IMR-90 (cell line): Measurements from ENCODE around the gene SH3BP4. TPM values are rescaled to one million over a fixed set of nuclear protein-coding genes. Genes with fewer than 3 reads are reported as not detected.

ENCODE experiments used
- ATAC-seq: fragments of 200-7000 bp; cut with Tn5 transposase; 2 replicates; pipeline ENCODE4 v1.9.1; 2020; ENCODE audit warnings: low read depth, mild to moderate bottlenecking, moderate library complexity
- BruUV-seq: library from RNA; stranded (reverse); fragments of 400-500 nt; replicated peaks from 2 replicates; lab custom pipeline; 2021; lab: Mats Ljungman, UMichigan
- CTCF ChIA-PET: fragments of 300-600 bp; formaldehyde crosslinking; extraction: SDS; loops from one replicate; lab custom pipeline; 2021; ENCODE audit warnings: antibody characterized with exemption; lab: Yijun Ruan, JAX
- POLR2A ChIA-PET: fragments of 300-600 bp; sonication (Branson Sonifier 250); formaldehyde crosslinking; loops from one replicate; lab custom pipeline; 2022; ENCODE audit warnings: antibody characterized with exemption; ENCODE audit not compliant: unreplicated experiment; lab: Charles Lee
- DNase-seq: peaks from one replicate; pipeline ENCODE4 v3.0.0; 2013
- H2AFZ ChIP-seq: replicated peaks from 2 replicates; pipeline ENCODE3; 2013; ENCODE audit warnings: low read length, mild to moderate bottlenecking; ENCODE audit not compliant: poor library complexity
- H2AK5ac ChIP-seq: 2 replicates; pipeline ENCODE4 v1.6.1; 2013; ENCODE audit warnings: low read depth, low read length, inconsistent platforms
- H2AK9ac ChIP-seq: replicated peaks from 2 replicates; pipeline ENCODE3; 2013; ENCODE audit warnings: mild to moderate bottlenecking, low read depth, low read length, moderate library complexity; ENCODE audit not compliant: poor library complexity
- H2BK120ac ChIP-seq: 2 replicates; pipeline ENCODE4 v1.6.1; 2013; ENCODE audit warnings: low read depth, low read length, inconsistent platforms
- H2BK15ac ChIP-seq: 3 replicates; pipeline ENCODE4 v1.6.1; 2013; ENCODE audit warnings: low read depth, low read length, inconsistent platforms
- H2BK20ac ChIP-seq: 2 replicates; pipeline ENCODE4 v1.6.1; 2013; ENCODE audit warnings: low read depth, mild to moderate bottlenecking, inconsistent platforms, low read length, moderate library complexity
- H2BK5ac ChIP-seq: 2 replicates; pipeline ENCODE4 v1.6.1; 2013; ENCODE audit warnings: mild to moderate bottlenecking, low read depth, low read length, inconsistent platforms; ENCODE audit not compliant: poor library complexity, severe bottlenecking
- H3K14ac ChIP-seq: replicated peaks from 2 replicates; pipeline ENCODE4 v1.6.1; 2013; ENCODE audit warnings: low read depth, low read length, inconsistent platforms
- H3K18ac ChIP-seq: 2 replicates; pipeline ENCODE4 v1.6.1; 2013; ENCODE audit warnings: low read depth, low read length, control low read depth
- H3K23ac ChIP-seq: 2 replicates; pipeline ENCODE4 v1.6.1; 2013; ENCODE audit warnings: low read depth, low read length, inconsistent platforms
- H3K27ac ChIP-seq: 2 replicates; pipeline ENCODE4 v1.5.1; 2013; ENCODE audit warnings: mild to moderate bottlenecking, control low read depth, low read length; ENCODE audit not compliant: insufficient read depth
- H3K27me3 ChIP-seq: 2 replicates; pipeline ENCODE4 v1.6.1; 2013; ENCODE audit warnings: low read length; ENCODE audit not compliant: control insufficient read depth, insufficient read depth
- H3K36me3 ChIP-seq: 2 replicates; pipeline ENCODE4 v1.6.1; 2013; ENCODE audit warnings: low read length, mixed read lengths; ENCODE audit not compliant: control insufficient read depth, insufficient read depth
- H3K4ac ChIP-seq: 2 replicates; pipeline ENCODE4 v1.6.1; 2013; ENCODE audit warnings: low read depth, low read length, inconsistent platforms
- H3K4me1 ChIP-seq: 2 replicates; pipeline ENCODE4 v1.6.1; 2013; ENCODE audit warnings: low read length, mixed read lengths; ENCODE audit not compliant: control insufficient read depth, insufficient read depth
- H3K4me2 ChIP-seq: 2 replicates; pipeline ENCODE4 v1.6.1; 2013; ENCODE audit warnings: low read depth, mild to moderate bottlenecking, control low read depth, low read length, moderate library complexity
- H3K4me3 ChIP-seq: 2 replicates; pipeline ENCODE4 v1.5.1; 2013; ENCODE audit warnings: low read depth, mild to moderate bottlenecking, control low read depth, low read length, moderate library complexity; ENCODE audit not compliant: insufficient read depth
- H3K56ac ChIP-seq: 2 replicates; pipeline ENCODE4 v1.6.1; 2013; ENCODE audit warnings: low read length, inconsistent platforms; ENCODE audit not compliant: insufficient read depth; ENCODE audit errors: extremely low read depth
- H3K79me1 ChIP-seq, 2 experiments: 2 replicates each; pipeline ENCODE4 v1.6.1; 2013; ENCODE audit warnings: low read length in 2 of 2, inconsistent platforms in 1 of 2, low read depth in 1 of 2
- H3K9ac ChIP-seq: 2 replicates; pipeline ENCODE4 v1.6.1; 2013; ENCODE audit warnings: low read depth, low read length, control low read depth
- H3K9me1 ChIP-seq: 2 replicates; pipeline ENCODE4 v1.6.1; 2013; ENCODE audit warnings: low read length, inconsistent platforms; ENCODE audit not compliant: insufficient read depth
- H3K9me3 ChIP-seq: 2 replicates; pipeline ENCODE4 v1.6.1; 2013; ENCODE audit warnings: low read length; ENCODE audit not compliant: control insufficient read depth, insufficient read depth
- H4K20me1 ChIP-seq: 2 replicates; pipeline ENCODE4 v1.6.1; 2013; ENCODE audit warnings: low read length, inconsistent platforms; ENCODE audit not compliant: insufficient read depth
- H4K5ac ChIP-seq: 2 replicates; pipeline ENCODE4 v1.6.1; 2013; ENCODE audit warnings: mild to moderate bottlenecking, low read depth, low read length, control low read depth
- H4K8ac ChIP-seq, 2 experiments: 2 replicates each; pipeline ENCODE4 v1.6.1; 2013; ENCODE audit warnings: low read depth in 2 of 2, low read length in 2 of 2, control low read depth in 1 of 2, inconsistent platforms in 1 of 2
- H4K91ac ChIP-seq: 2 replicates; pipeline ENCODE4 v1.6.1; 2013; ENCODE audit warnings: low read depth, low read length, inconsistent platforms; ENCODE audit not compliant: insufficient read depth
- POLR2A ChIP-seq: IDR thresholded peaks from 2 replicates; pipeline ENCODE4 v1.6.1; 2012; ENCODE audit warnings: mild to moderate bottlenecking, low read depth, low read length
- RAD21 ChIP-seq: IDR thresholded peaks from 2 replicates; pipeline ENCODE4 v1.6.1; 2012; ENCODE audit warnings: low read length, improper control_type of control experiment
- WGBS, 2 experiments: methylation state at CpG; one replicate each; pipeline versions ENCODE4 v1.1.5 to v1.1.7; 2013; ENCODE audit warnings: missing lambda C conversion rate in 2 of 2; ENCODE audit not compliant: insufficient read length in 1 of 2; ENCODE audit errors: extremely low coverage in 2 of 2; 5-methylcytosine and 5-hydroxymethylcytosine counted together
- dilution Hi-C: fragments of 300-500 bp; cut with HindIII; formaldehyde crosslinking; loops from one replicate; pipeline ENCODE4 v1.14.3; 2018; ENCODE audit warnings: low sequenced_read_pairs; ENCODE audit not compliant: unreplicated experiment
- in situ Hi-C: fragments of 300-500 bp; cut with MboI; formaldehyde crosslinking; loops from 3 replicates; pipeline ENCODE4 v1.14.3; 2019; ENCODE audit warnings: low sequenced_read_pairs, inconsistent platforms, mixed read lengths
- intact Hi-C: fragments of 100-400 bp; cut with micrococcal nuclease; formaldehyde crosslinking; loops from 2 replicates; pipeline ENCODE4 v1.10.0; 2022
- polyA plus RNA-seq, 3 experiments: library from polyadenylated mRNA; depleted of rRNA; stranded (reverse); fragments of >200 nt; gene quantifications; 2 replicates each; pipeline ENCODE4 v1.2.3, GENCODE V29; 2012; ENCODE audit warnings: low replicate concordance in 1 of 3
- total RNA-seq: library from RNA; depleted of rRNA; stranded (reverse); fragments of >200 nt; gene quantifications from 2 replicates; pipeline ENCODE4 v1.2.3, GENCODE V29; 2012

Gene SH3BP4
- total and polyA plus RNA-seq, 2 of the 4 experiments (the other 2 are of a cell fraction) = 104 to 122 TPM

DNA sequence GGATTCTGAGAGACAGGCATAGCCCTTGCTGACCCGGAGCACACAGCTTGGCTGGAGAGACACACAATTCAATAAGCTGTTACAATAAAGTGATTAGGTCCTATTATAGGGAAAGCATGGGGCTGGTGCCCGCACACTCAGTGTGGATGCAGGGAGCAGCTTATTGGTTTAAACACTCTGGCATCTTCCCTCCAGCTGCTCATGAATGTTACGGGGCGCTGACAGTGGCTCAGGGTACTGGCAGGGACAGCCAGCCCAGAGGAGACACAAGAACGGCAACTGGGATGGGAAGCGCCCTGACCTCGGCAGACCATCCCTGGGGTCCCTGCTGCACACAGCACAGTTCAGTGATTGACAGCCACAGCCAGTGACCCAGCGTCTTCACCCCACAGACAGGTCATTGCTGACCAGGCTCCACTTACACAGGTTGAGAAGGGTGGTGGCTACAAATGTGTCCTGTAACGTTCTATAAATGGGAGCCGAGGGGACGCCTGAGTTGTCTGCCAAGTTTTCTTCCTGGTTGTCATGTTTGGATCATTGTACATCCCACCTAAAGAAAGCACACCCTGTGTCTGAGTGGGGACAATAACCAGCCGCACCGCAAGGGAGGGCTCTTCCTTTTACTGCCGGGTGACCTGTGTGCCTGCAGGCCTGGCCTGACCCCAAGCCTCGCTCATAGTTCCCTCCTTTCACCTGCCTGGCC, 60.3 kb downstream of the SH3BP4 start:
- no peak overlapping the region for H2AFZ ChIP-seq
- peaks cover 36% of the 10 kb centered on the region for H3K36me3 ChIP-seq
- no peak overlapping the region for H3K9ac ChIP-seq
- 0 out of 4 replicates have a peak overlapping the region, but pooled peaks of 1 of the 2 experiments have one; percentile 4 for H4K8ac ChIP-seq
- H2BK15ac ChIP-seq = no peak overlapping the region
- H4K5ac ChIP-seq = no peak overlapping the region
- no peaks in the 10 kb centered on the region for H3K27me3 ChIP-seq
- intact Hi-C loops = no loop called here
- 64% methylated on average over 3 of the region's 15 CpGs; no CpG with 5 or more reads in 1 of the 2 experiments for WGBS, 2 experiments
- H3K14ac ChIP-seq = no peak overlapping the region
- no peak overlapping the region for H3K27ac ChIP-seq
- no peak overlapping the region for H3K4ac ChIP-seq
- no TSS peak for BruUV-seq
- no peak for TF ChIP-seq RAD21
- TF ChIP-seq POLR2A = 0 out of 2 replicates have a peak, but pooled peaks have one; percentile 21
- H2AK9ac ChIP-seq = no peak overlapping the region
- H3K79me1 ChIP-seq = peaks cover 4 to 89% of the 10 kb centered on the region in 2 experiments
- H2AK5ac ChIP-seq = no peak overlapping the region
- H2BK5ac ChIP-seq = peak overlapping the region; percentile 6
- peaks cover 96% of the 10 kb centered on the region for H4K20me1 ChIP-seq
- H3K4me3 ChIP-seq = no peak overlapping the region
- H4K91ac ChIP-seq = peak overlapping the region; percentile 3; the same call in 1 of the 2 replicates
- peaks cover 52% of the 10 kb centered on the region for H3K9me1 ChIP-seq
- no peak overlapping the region for H2BK120ac ChIP-seq
- no peak overlapping the region for H2BK20ac ChIP-seq
- peaks cover 26% of the 10 kb centered on the region for H3K4me1 ChIP-seq
- peaks cover 4% of the 10 kb centered on the region; the same call in 1 of the 2 replicates for H3K9me3 ChIP-seq
- ChIA-PET POLR2A (no interaction called here), CTCF (no interaction called here)
- in situ Hi-C loops = no loop called here
- DNase-seq (no peak), ATAC-seq (no peak)
- H3K23ac ChIP-seq = peak overlapping the region; percentile 34; the same call in 1 of the 2 replicates
- no peak overlapping the region for H3K56ac ChIP-seq
- H3K18ac ChIP-seq = no peak overlapping the region
- no peak overlapping the region for H3K4me2 ChIP-seq
- dilution Hi-C loops = no loop called here
